Tibial nerve (tissue), 4 donors: ENCODE data around the gene CD302.

Experiments used
- EP300 ChIP-seq, 2 donors: sonication (generic); formaldehyde crosslinking; IDR thresholded peaks; one replicate each; pipeline ENCODE4 v1.6.1; 2017; ENCODE audit warnings: antibody characterized with exemption in 2 of 2, mild to moderate bottlenecking in 1 of 2
- POLR2A ChIP-seq, 2 donors: fragments of 450-650 bp; IDR thresholded peaks; one replicate each; pipeline ENCODE4 v1.6.1; 2017; ENCODE audit warnings: antibody characterized with exemption in 2 of 2, mild to moderate bottlenecking in 2 of 2, moderate library complexity in 2 of 2
- TF ChIP-seq, protein P1 (sequence below), 5 experiments: fragments of 200-600 bp in 3 of 5; fragments of 450-650 bp in 2 of 5; sonication (generic) in 3 of 5; IDR thresholded peaks; one replicate each; pipeline ENCODE4 v1.5.1; 2016 to 2019; ENCODE audit warnings: antibody characterized with exemption in 5 of 5, mild to moderate bottlenecking in 3 of 5, moderate library complexity in 2 of 5

DNA sequence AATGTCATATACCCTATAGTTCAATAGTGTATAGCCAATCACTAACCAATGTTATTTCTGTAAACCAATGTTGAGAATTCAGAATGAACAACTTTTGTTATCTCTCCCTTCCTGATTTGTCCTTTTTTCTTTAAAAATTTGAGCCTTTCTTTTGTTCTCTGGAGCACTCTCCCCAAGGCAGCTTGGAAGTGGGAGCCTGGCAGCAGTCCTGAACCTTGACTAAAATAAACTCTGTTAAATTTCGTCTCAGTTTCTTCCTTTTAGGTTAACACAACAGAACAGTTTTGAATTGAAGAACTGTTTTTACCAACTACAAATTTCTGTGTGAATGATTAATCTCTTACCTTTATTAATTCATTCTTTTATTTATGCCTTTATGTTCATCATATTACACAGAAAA is 35.9 kb downstream of the CD302 start:
- TF ChIP-seq, protein P1, sequence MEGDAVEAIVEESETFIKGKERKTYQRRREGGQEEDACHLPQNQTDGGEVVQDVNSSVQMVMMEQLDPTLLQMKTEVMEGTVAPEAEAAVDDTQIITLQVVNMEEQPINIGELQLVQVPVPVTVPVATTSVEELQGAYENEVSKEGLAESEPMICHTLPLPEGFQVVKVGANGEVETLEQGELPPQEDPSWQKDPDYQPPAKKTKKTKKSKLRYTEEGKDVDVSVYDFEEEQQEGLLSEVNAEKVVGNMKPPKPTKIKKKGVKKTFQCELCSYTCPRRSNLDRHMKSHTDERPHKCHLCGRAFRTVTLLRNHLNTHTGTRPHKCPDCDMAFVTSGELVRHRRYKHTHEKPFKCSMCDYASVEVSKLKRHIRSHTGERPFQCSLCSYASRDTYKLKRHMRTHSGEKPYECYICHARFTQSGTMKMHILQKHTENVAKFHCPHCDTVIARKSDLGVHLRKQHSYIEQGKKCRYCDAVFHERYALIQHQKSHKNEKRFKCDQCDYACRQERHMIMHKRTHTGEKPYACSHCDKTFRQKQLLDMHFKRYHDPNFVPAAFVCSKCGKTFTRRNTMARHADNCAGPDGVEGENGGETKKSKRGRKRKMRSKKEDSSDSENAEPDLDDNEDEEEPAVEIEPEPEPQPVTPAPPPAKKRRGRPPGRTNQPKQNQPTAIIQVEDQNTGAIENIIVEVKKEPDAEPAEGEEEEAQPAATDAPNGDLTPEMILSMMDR (IDR thresholded peaks at IDR 0.05) = no peak
- TF ChIP-seq POLR2A (IDR thresholded peaks at IDR 0.05) (no peak), EP300 (IDR thresholded peaks at IDR 0.05) (no peak)
